Measurements from ENCODE around the gene FCGR2B.
"Not testable (repeated sequence)": the region's sequence is repeated elsewhere in the genome, so short reads cannot be mapped to it uniquely, and the experiment has no call there.

- TF ChIP-seq CTCF, EZH2, EZH2phosphoT487 (IDR thresholded peaks at IDR 0.05): not testable (repeated sequence)
Observed at GRCh38 chr1:161634993-161635392, 27.9 kb upstream of the FCGR2B start.

Measured in neural progenitor cell (in vitro differentiated cells).